Neural cell (in vitro differentiated cells): ENCODE measurements around the gene RAB39B. TPM values are rescaled to one million over a fixed set of nuclear protein-coding genes. Genes with fewer than 3 reads are reported as not detected.

ENCODE experiments used
- H2AFZ ChIP-seq: fragments of 200-600, 300-800 bp; sonication (generic), shearing (Covaris generic); 2 replicates; pipeline ENCODE4 v1.6.0; 2014; ENCODE audit warnings: low read depth, mild to moderate bottlenecking, antibody characterized with exemption, low read length, moderate library complexity
- H3F3A ChIP-seq: fragments of 200-600 bp; shearing (Covaris generic); 2 replicates; pipeline ENCODE4 v1.6.1; 2016; ENCODE audit warnings: mild to moderate bottlenecking, moderate library complexity, mixed read lengths, antibody characterized with exemption, low read length; ENCODE audit not compliant: insufficient read depth, poor library complexity, severe bottlenecking
- H3K27ac ChIP-seq: fragments of 200-600, 300-800 bp; sonication (generic), shearing (Covaris generic); 2 replicates; pipeline ENCODE4 v1.5.1; 2014; ENCODE audit warnings: mild to moderate bottlenecking, low read length, moderate library complexity
- H3K27me3 ChIP-seq: fragments of 300-800, 200-600 bp; sonication (generic), shearing (Covaris generic); 2 replicates; pipeline ENCODE4 v1.6.0; 2014; ENCODE audit warnings: mild to moderate bottlenecking, low read depth, low read length, moderate library complexity; ENCODE audit not compliant: insufficient read depth
- H3K36me3 ChIP-seq: fragments of 300-800, 200-600 bp; sonication (generic), shearing (Covaris generic); 2 replicates; pipeline ENCODE4 v1.5.1; 2014; ENCODE audit warnings: mild to moderate bottlenecking, antibody characterized with exemption, low read length, moderate library complexity; ENCODE audit not compliant: insufficient read depth
- H3K4me2 ChIP-seq: fragments of 300-800, 200-600 bp; sonication (generic), shearing (Covaris generic); 2 replicates; pipeline ENCODE4 v1.6.0; 2014; ENCODE audit warnings: mild to moderate bottlenecking, low read length
- H3K4me3 ChIP-seq: fragments of 300-800, 200-600 bp; sonication (generic), shearing (Covaris generic); 2 replicates; pipeline ENCODE4 v1.5.1; 2014; ENCODE audit warnings: mild to moderate bottlenecking, low read length, moderate library complexity
- H3K79me2 ChIP-seq: fragments of 200-600 bp; shearing (Covaris generic); replicated peaks from 2 replicates; pipeline ENCODE4 v1.6.0; 2014; ENCODE audit warnings: mild to moderate bottlenecking, low read length, moderate library complexity; ENCODE audit not compliant: insufficient read depth
- H3K9ac ChIP-seq: fragments of 300-800, 200-600 bp; sonication (generic), shearing (Covaris generic); 2 replicates; pipeline ENCODE4 v1.6.1; 2016; ENCODE audit warnings: mild to moderate bottlenecking, low read length, mixed read lengths
- H3K9me2 ChIP-seq: fragments of 200-600 bp; shearing (Covaris generic); 2 replicates; pipeline ENCODE4 v1.6.1; 2016; ENCODE audit warnings: mild to moderate bottlenecking, low read length, mixed read lengths; ENCODE audit not compliant: insufficient read depth
- H3K9me3 ChIP-seq: fragments of 200-600, 300-800 bp; sonication (generic), shearing (Covaris generic); 2 replicates; pipeline ENCODE4 v1.6.1; 2016; ENCODE audit warnings: mild to moderate bottlenecking, mixed run types, low read length, moderate library complexity, mixed read lengths
- H4K20me1 ChIP-seq: fragments of 200-600 bp; shearing (Covaris generic); 2 replicates; pipeline ENCODE4 v1.6.1; 2016; ENCODE audit warnings: mild to moderate bottlenecking, mixed run types; ENCODE audit not compliant: insufficient read depth
- CTCF ChIP-seq: fragments of 450-650 bp; IDR thresholded peaks from 2 replicates; pipeline ENCODE4 v1.5.1; 2014; ENCODE audit warnings: antibody characterized with exemption, mild to moderate bottlenecking, moderate library complexity; ENCODE audit not compliant: poor library complexity, severe bottlenecking
- EP300 ChIP-seq: fragments of 450-650 bp; conservative IDR thresholded peaks from 2 replicates; pipeline ENCODE4 v1.6.1; 2014; ENCODE audit warnings: antibody characterized with exemption, mild to moderate bottlenecking, moderate library complexity; ENCODE audit not compliant: poor library complexity, severe bottlenecking
- EZH2 ChIP-seq: fragments of 200-600, 300-800 bp; shearing (Covaris generic), sonication (generic); IDR thresholded peaks from 2 replicates; pipeline ENCODE4 v1.6.1; 2014; ENCODE audit warnings: antibody characterized with exemption, low read length, borderline replicate concordance, mild to moderate bottlenecking; ENCODE audit not compliant: insufficient read depth, poor library complexity, severe bottlenecking
- MXI1 ChIP-seq: fragments of 450-650 bp; conservative IDR thresholded peaks from 2 replicates; pipeline ENCODE4 v1.6.1; 2014; ENCODE audit warnings: antibody characterized with exemption, mild to moderate bottlenecking; ENCODE audit not compliant: poor library complexity, severe bottlenecking
- POLR2AphosphoS5 ChIP-seq: IDR thresholded peaks from 2 replicates; pipeline ENCODE4 v1.6.1; 2012
- RAD21 ChIP-seq: fragments of 450-650 bp; conservative IDR thresholded peaks from 2 replicates; pipeline ENCODE4 v1.6.1; 2014; ENCODE audit warnings: antibody characterized with exemption, mild to moderate bottlenecking, moderate library complexity
- SMC3 ChIP-seq: fragments of 450-650 bp; conservative IDR thresholded peaks from 2 replicates; pipeline ENCODE4 v1.6.1; 2014; ENCODE audit warnings: antibody characterized with exemption, mild to moderate bottlenecking, moderate library complexity; ENCODE audit not compliant: poor library complexity
- polyA minus RNA-seq: library from RNA; depleted of rRNA, polyadenylated mRNA; stranded (reverse); fragments of >200 nt; gene quantifications from 2 replicates; pipeline ENCODE4 v1.2.3, GENCODE V29; 2014
- polyA plus RNA-seq: library from polyadenylated mRNA; depleted of rRNA; stranded (reverse); fragments of >200 nt; gene quantifications from 2 replicates; pipeline ENCODE4 v1.2.3, GENCODE V29; 2014
- TF ChIP-seq, protein P1 (sequence below): IDR thresholded peaks from 2 replicates; pipeline ENCODE4 v1.6.1; 2012; ENCODE audit warnings: borderline replicate concordance

Gene RAB39B
- polyA plus RNA-seq (26.2 and 27.4 TPM in 2 replicates), polyA minus RNA-seq (37.0 and 43.9 TPM in 2 replicates)

DNA sequence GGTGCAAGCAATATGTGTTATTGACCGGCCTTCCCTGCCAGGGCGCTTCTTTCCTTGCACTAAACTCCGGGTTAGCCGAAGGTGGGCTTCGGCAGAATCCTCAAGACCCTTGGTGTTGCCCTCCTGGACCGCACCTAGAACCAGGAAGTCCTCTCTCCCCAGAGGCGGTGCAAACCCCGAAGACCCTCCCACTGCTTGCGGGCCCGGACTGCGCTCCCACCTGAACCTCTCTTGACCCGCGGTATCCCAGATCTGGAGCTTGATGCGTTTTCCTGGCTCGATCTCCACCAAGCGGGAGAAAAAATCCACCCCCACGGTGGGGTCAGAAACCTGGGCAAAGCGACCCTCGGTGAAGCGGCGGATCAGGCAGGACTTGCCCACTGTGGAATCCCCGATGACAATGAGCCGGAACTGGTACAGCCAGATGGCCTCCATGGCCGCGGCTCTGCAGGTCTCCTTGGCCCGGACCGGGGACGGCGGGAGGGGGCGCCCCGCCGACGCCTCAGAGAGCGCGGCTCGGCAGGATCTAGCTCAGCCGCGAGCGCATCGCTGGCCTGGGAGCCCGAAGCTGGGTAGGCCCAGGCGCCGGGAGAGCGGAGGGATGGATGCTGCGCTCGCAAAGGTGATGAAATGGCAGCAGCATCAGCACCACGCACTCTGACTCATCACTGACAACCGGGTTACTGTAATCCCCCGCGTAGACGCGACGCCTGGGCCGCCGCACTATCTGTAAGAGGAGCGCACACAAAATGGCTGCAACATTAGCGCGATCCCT, at the start of gene RAB39B:
Gene RAB39B, minus strand, starts transcription at position 638 of the 775 bp plus-strand sequence. Its CDS starts 203 bp downstream, at position 435.
- TF ChIP-seq EP300, result peak; percentile 62
- TF ChIP-seq, protein P1, sequence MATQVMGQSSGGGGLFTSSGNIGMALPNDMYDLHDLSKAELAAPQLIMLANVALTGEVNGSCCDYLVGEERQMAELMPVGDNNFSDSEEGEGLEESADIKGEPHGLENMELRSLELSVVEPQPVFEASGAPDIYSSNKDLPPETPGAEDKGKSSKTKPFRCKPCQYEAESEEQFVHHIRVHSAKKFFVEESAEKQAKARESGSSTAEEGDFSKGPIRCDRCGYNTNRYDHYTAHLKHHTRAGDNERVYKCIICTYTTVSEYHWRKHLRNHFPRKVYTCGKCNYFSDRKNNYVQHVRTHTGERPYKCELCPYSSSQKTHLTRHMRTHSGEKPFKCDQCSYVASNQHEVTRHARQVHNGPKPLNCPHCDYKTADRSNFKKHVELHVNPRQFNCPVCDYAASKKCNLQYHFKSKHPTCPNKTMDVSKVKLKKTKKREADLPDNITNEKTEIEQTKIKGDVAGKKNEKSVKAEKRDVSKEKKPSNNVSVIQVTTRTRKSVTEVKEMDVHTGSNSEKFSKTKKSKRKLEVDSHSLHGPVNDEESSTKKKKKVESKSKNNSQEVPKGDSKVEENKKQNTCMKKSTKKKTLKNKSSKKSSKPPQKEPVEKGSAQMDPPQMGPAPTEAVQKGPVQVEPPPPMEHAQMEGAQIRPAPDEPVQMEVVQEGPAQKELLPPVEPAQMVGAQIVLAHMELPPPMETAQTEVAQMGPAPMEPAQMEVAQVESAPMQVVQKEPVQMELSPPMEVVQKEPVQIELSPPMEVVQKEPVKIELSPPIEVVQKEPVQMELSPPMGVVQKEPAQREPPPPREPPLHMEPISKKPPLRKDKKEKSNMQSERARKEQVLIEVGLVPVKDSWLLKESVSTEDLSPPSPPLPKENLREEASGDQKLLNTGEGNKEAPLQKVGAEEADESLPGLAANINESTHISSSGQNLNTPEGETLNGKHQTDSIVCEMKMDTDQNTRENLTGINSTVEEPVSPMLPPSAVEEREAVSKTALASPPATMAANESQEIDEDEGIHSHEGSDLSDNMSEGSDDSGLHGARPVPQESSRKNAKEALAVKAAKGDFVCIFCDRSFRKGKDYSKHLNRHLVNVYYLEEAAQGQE, result peak; percentile 84
- TF ChIP-seq EZH2, result no peak
- TF ChIP-seq CTCF, result peak; percentile 20
- peak; percentile 48 for TF ChIP-seq MXI1
- peak; percentile 28 for TF ChIP-seq RAD21
- no peak for TF ChIP-seq SMC3
- TF ChIP-seq POLR2AphosphoS5, result peak; percentile 93
- peak within 1 kb of the TSS; percentile 88 for H3K4me3 ChIP-seq
- H3K9me2 ChIP-seq, result no peaks in the 10 kb centered on the region
- no peaks in the 10 kb centered on the region for H4K20me1 ChIP-seq
- H3K4me2 ChIP-seq, result peak within 1 kb of the TSS; percentile 51
- no peaks in the 10 kb centered on the region for H3K27me3 ChIP-seq
- H3K36me3 ChIP-seq, result no peaks in the 10 kb centered on the region
- H2AFZ ChIP-seq, result peak within 1 kb of the TSS; percentile 60
- no peaks in the 10 kb centered on the region for H3K9me3 ChIP-seq
- peaks cover 17% of the 10 kb centered on the region for H3K79me2 ChIP-seq
- H3F3A ChIP-seq, result no peaks in the 10 kb centered on the region
- peak within 1 kb of the TSS; percentile 94 for H3K9ac ChIP-seq
- H3K27ac ChIP-seq, result peak within 1 kb of the TSS; percentile 91

DNA sequence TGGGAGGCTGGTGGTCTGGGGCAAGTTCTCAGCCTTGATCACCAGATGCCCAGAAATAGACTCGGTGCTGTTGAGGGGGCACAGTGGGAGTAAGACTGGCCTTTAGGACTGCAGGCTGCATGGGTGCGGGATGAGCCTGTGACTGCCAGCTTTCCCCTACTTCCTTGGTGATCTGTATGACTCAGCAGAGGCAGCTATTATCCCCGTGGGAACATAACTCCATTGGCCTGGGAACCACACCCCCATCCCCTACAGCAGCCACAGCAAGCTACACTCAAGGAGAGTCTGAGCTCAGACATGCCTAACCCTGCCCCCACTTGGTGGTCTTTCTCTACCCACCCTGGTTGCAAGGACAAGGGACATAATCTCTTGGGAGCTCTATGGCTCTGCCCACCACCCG, 49.5 kb upstream of the RAB39B start:
- Histone ChIP-seq H3K36me3 (no peaks in the 10 kb centered on the region), H4K20me1 (no peaks in the 10 kb centered on the region), H3K4me2 (no peak overlapping the region), H3K9me3 (no peaks in the 10 kb centered on the region), H3K9ac (no peak overlapping the region), H3K27ac (no peak overlapping the region), H3K27me3 (no peaks in the 10 kb centered on the region), H2AFZ (no peak overlapping the region), H3K4me3 (no peak overlapping the region), H3K9me2 (no peaks in the 10 kb centered on the region), H3K79me2 (no peaks in the 10 kb centered on the region), H3F3A (no peaks in the 10 kb centered on the region)
- TF ChIP-seq RAD21, result no peak
- no peak for TF ChIP-seq MXI1
